HG03045 (cell line): Measurements from ENCODE around the gene CBARP.
A peak's percentile ranks its signal among the peaks of the same experiment; 100 is the strongest.

Source experiments
- ATAC-seq: cut with Tn5 transposase; IDR thresholded peaks from one replicate; pipeline ENCODE4 v1.9.1; 2021; ENCODE audit warnings: mild to moderate bottlenecking, moderate library complexity; ENCODE audit not compliant: unreplicated experiment

CBARP gene

DNA sequence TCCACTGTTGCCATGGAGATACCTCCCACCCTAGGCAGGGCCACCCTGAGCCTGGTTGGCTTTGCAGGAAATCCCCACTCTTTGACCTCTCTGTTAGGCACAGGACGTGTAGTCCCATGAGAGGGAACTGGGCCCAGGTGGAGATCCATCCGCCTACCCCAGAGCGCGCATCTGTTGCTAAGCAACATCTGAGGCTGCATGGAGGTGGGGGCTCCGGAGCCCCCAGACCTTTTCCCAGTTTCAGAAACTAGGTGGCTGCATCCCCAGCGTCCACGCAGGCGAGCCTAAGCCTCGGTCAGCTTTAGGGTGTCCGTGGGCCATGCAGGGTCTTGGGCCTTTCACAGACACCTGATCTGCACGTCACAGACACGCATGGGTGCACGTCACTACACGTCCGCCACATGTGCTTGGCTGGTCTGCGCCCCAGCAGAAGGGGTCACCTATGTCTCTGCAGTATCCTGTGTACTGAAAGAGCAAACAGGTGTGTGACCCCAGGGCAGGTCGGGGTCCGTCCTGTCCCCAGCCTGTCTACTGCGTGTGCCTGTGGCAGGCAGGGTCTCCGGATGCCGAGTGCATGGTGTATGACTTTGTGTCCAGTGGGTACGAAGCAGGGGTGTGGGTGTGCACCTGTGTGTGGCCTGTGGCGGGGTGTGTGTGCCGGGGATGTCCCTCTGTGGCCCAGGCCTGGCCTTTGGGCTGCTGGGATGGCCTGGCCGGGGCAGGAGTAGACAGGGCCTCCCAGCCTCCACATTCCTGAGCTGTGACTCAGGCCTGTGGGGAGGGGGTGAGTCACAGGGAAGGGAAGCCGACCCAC lies 27.2 kb upstream of the CBARP start:
- no peak for ATAC-seq

GRCh38 chr19:1263188-1263587 lies 25.4 kb upstream of the CBARP start:
- no peak for ATAC-seq

GRCh38 chr19:1262623-1263123 lies 24.9 kb upstream of the CBARP start:
- no peak for ATAC-seq

DNA sequence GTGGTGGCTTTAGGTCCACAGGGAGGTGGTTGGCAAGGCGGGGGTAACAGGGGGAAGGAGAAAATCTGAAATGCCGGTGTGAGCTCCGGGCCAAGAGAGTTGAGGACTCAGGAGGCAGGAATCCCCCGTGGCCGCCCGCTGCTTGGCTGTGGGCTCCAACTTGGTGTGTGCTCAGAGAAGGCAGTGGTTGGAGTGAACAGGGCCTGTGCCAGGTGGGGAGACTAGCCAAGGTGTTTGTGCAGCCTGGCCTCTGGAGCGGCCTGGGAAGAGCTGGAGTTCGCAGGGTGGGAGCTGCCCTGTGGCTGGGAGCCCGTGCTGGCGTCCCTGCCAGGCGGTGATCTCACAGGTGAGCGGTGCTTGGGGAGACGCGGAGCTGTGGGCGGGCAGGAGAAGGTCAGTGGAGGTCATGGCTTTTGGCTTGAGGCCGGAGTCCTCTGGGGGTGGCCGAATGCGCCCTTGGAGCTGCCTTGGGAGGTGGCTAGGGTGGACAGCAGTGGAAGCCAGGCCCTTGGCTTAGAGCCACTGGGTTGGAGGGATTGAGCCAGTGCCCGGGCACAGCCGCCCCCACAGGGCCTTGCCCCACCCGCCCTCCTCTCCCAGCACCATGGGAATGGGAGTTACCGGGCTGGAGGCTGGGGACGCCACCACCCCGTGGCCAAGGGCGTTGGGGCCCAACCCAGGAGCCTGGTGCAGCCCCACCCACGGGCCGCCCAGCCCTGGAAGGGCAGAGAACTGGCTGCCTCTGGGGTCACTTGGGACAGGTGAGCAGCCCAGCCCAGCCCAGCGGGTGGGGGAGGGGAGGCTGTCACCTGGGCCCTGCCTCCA lies 24.2 kb upstream of the CBARP start:
- ATAC-seq = no peak

GRCh38 chr19:1261538-1261797 lies 23.7 kb upstream of the CBARP start:
- ATAC-seq = no peak

- ATAC-seq = peak; percentile 65
Observed at GRCh38 chr19:1260749-1261537, 23.1 kb upstream of the CBARP start.

- ATAC-seq = peak; percentile 3
Observed at GRCh38 chr19:1259876-1260748, 22.3 kb upstream of the CBARP start.

- peak; percentile 25 for ATAC-seq
Observed at GRCh38 chr19:1259206-1259875, 21.5 kb upstream of the CBARP start.

- no peak for ATAC-seq
Observed at GRCh38 chr19:1258707-1259205, 21.0 kb upstream of the CBARP start.

- no peak for ATAC-seq
Observed at GRCh38 chr19:1258163-1258492, 20.3 kb upstream of the CBARP start.

GRCh38 chr19:1257475-1258162 lies 19.8 kb upstream of the CBARP start:
- ATAC-seq = no peak

DNA sequence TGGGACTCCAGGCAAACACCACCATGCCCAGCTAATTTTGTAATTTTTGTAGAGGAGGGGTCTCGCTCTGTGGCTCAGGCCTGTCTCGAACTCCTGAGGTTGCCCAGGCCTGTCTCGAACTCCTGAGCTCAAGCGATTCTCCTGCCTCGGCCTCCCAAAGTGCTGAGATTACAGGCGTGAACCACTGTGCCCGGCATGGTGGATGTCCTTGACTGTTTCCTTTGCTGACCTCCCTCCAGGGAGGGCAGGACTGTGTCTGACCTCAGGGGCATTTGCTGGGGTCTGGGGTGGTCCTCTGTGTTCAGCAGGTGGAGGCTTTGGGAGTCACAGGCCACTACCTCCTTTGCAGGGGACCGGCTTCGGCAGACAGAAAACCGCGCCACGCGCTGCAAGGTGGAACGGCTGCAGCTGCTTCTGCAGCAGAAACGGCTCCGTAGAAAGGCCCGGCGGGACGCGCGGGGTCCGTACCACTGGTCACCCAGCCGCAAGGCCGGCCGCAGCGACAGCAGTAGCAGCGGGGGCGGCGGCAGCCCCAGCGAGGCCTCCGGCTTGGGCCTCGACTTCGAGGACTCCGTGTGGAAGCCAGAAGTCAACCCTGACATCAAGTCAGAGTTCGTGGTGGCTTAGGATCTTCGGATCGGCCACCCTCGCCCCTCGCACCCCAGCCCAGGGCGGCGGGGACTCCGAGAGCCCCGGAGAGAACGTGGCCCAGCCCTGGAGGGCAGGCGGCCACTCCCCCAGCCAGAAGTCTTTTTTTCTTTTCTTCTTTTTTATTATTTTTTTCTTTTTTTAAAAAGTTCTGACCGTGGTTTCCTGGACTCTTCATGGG lies 19.1 kb upstream of the CBARP start:
- no peak for ATAC-seq

DNA sequence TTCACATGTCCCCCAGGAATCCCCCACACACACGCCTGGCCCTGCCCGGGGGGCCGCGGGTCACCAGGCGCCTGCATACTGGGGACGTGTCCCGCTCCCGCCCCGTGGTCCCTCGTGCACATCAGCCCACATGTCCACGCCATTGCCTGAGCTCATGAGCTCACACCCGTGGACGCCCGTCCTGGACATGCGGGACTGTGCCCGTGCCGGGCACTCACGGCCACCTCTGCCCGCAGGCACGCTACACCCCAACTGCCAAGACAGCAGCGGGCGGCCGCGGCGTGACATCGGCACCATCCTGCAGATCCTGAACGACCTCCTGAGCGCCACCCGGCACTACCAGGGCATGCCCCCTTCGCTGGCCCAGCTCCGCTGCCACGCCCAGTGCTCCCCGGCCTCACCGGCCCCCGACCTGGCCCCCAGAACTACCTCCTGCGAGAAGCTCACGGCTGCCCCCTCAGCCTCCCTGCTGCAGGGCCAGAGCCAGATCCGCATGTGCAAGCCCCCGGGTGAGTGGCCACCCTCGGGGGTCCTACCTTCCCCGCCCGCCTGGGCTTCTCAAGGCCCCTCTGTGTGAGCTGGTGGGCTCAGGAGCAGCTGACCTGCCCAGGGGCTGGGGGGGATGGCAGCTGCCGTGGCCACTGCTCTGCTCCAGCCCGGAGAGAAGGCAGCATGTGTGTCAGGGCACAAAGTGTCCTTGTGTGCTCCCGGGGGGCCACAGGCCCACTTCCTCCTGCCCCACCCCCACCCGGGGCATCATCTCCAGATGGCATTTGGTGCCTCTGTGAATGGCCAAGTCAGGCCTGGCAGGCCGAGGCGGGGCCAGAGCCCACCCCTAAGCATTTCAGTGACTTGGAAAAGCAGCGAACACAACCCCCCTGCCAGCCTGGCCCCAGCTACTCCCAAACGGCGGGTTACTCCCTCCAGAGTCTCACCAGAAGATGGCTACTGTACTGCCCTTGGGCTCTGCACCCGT lies 17.7 kb upstream of the CBARP start:
- no peak for ATAC-seq

DNA sequence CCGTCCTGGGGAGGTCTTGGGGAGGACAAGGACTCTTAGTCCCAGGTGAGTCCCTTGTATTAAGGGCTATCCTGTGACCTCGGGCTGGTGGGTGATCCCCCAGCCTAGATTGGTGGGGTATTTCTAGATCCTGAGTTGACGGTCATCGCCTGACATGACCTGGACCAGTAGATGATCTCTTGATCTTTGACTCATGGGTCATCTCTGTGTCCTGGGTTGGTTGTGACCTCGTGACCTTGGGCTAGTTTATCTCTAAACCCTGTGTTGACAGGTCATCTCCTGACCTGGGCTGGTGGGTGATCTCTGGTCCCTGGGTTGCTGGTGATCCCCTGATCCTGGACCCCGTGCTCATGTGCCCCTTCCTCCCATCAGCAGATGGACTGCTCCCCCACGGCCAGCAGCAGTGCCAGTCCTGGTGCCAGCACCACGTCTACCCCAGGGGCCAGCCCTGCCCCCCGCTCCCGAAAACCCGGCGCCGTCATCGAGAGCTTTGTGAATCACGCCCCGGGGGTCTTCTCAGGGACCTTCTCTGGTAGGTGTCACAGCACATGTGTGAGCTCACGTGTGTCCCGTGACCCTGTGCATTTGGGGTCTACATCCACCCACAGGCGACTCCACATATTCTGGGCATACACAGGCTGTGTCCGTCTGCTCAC lies 16.9 kb upstream of the CBARP start:
- ATAC-seq = no peak

DNA sequence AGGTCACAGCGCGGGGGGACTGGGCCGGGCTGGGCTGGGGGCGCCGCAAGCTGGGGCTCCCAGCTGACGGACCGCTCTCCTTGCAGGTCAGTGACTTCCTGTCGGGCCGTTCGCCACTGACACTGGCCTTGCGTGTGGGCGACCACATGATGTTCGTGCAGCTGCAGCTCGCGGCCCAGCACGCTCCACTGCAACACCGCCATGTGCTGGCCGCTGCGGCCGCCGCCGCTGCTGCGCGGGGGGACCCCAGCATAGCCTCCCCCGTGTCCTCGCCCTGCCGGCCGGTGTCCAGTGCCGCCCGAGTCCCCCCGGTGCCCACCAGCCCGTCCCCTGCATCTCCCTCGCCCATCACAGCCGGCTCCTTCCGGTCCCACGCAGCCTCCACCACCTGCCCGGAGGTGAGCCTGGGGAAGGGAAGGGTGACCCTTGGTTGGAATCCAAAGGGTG lies 16.3 kb upstream of the CBARP start:
- no peak for ATAC-seq

- ATAC-seq = no peak
Observed at GRCh38 chr19:1253514-1254080, 15.8 kb upstream of the CBARP start.
